ENCODE data around the gene ACTRT1.

ACTRT1 gene

DNA sequence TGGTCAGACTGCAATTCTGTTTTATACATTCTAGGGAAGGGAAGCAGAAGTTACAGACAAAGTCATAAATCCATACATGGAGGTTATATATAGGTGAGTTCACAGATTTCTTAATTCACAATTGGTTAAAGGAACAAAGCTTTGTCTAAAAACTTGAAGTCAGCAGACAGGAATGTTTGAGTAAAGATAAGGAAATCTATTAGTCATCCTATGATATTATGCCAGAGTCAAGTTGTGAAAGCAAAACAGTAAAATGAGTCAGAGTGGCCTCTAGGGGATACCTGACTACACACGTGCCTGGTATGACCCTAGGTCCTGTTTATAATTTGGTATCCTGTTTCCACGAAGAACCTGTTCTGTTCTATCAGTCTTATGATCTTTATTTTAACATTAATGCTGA, 31.5 kb downstream of the ACTRT1 start:
- H3K36me3 ChIP-seq (ENCODE audit: control insufficient read depth, insufficient read depth, low read length) = no peaks in the 10 kb centered on the region
- H3K27me3 ChIP-seq (replicated peaks; ENCODE audit: control insufficient read depth, insufficient read depth, low read length) = no peaks in the 10 kb centered on the region
- no peak for TF ChIP-seq CTCF (IDR thresholded peaks at IDR 0.05; ENCODE audit: insufficient read depth, low read length, poor library complexity, severe bottlenecking)
- no peak for DNase-seq (ENCODE audit: extremely low read depth, insufficient read length)
- no peak overlapping the region for H3K4me3 ChIP-seq (replicated peaks; ENCODE audit: low read depth, low read length)

DNA sequence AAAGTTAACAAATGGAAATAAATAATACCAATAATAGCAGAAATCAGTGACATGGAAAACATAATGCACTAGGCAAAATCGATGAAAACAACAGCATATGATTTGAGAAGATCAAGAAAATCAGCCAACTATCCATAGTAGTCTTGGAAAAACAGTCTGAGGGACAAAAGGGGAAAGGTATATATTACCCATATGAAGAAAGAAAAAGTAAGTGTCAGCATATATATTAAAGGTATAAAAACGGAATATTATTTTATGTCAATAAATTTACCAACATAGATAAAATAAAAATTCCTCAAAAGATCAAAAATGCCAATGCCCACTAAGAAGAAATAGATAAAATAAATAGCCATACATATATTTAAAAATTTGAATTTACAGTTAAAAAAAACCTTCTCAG, 33.0 kb downstream of the ACTRT1 start:
- no peaks in the 10 kb centered on the region for H3K36me3 ChIP-seq (ENCODE audit: control insufficient read depth, insufficient read depth, low read length)
- TF ChIP-seq CTCF (IDR thresholded peaks at IDR 0.05; ENCODE audit: insufficient read depth, low read length, poor library complexity, severe bottlenecking) = no peak
- no peak overlapping the region for H3K4me3 ChIP-seq (replicated peaks; ENCODE audit: low read depth, low read length)
- no peak for DNase-seq (ENCODE audit: extremely low read depth, insufficient read length)
- H3K27me3 ChIP-seq (replicated peaks; ENCODE audit: control insufficient read depth, insufficient read depth, low read length) = no peaks in the 10 kb centered on the region

- H3K4me3 ChIP-seq (replicated peaks; ENCODE audit: low read depth, low read length) = no peak overlapping the region
- DNase-seq (ENCODE audit: extremely low read depth, insufficient read length) = no peak
- H3K27me3 ChIP-seq (replicated peaks; ENCODE audit: control insufficient read depth, insufficient read depth, low read length) = no peaks in the 10 kb centered on the region
- TF ChIP-seq CTCF (IDR thresholded peaks at IDR 0.05; ENCODE audit: insufficient read depth, low read length, poor library complexity, severe bottlenecking) = no peak
- H3K36me3 ChIP-seq (ENCODE audit: control insufficient read depth, insufficient read depth, low read length) = no peaks in the 10 kb centered on the region
These were observed 40.2 kb downstream of the ACTRT1 start for GRCh38 chrX:128012015-128012414.

DNA sequence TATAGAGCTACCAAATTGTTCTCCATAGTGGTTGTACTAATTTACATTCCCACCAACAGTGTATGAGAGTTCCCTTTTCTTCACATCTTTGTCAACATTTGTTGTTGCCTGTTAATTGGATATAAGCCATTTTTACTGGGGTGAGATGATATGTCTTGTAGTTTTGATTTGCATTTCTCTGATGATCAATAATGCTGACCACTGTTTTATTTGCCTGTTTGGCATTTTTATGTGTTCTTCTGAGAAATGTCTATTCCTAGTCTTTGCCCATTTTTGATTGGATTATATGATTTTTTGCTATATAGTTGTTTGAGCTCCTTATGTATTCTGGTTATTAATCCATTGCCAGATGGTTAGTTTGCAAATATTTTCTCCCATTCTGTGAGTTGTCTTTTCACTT, 44.3 kb downstream of the ACTRT1 start:
- Histone ChIP-seq H3K4me3 (replicated peaks; ENCODE audit: low read depth, low read length) (no peak overlapping the region), H3K36me3 (ENCODE audit: control insufficient read depth, insufficient read depth, low read length) (no peaks in the 10 kb centered on the region), H3K27me3 (replicated peaks; ENCODE audit: control insufficient read depth, insufficient read depth, low read length) (no peaks in the 10 kb centered on the region)
- DNase-seq (ENCODE audit: extremely low read depth, insufficient read length) = no peak
- TF ChIP-seq CTCF (IDR thresholded peaks at IDR 0.05; ENCODE audit: insufficient read depth, low read length, poor library complexity, severe bottlenecking) = no peak
